ENCODE results near the gene TTC31.

Gene TTC31

DNA sequence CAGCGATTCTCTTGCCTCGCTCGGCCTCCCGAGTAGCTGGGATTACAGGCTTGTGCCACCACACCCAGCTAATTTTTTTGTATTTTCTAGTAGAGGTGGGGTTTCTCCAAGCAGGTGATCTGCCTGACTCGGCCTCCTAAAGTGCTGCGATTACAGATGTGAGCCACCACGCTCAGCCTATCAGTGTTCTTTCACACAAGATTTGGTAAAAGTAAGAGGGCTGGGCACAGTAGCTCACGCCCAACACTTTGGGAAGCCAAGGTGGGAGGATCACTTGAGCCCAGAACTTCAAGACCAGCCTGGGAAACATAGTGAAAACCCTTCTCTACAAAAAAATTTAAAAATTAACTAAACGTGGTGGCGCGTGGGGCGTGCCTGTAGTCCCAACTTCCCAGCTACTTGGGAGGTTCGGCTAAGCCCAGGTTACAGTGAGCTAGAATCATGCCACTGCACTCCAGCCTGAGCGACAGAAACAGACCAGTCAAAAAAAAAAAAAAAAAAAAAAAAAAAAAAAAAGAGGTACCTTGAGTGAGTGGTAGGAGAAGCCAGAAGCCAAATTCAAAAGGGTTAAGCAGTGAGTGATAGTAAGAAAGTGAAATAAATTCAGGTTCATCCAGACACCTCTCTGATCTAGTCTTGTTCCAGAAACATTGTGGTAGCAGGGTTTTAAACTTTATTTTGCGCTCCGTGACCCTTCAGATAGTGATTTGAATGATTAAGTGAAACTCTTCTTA, 11.4 kb upstream of the TTC31 start:
- no peaks in the 10 kb centered on the region for H3K9me3 ChIP-seq
- H3K27me3 ChIP-seq: no peaks in the 10 kb centered on the region
- peak overlapping the region; percentile 85 to 90 for H3K4me3 ChIP-seq (ENCODE audit: low read depth in 1 of 2, low read length in 1 of 2)

DNA sequence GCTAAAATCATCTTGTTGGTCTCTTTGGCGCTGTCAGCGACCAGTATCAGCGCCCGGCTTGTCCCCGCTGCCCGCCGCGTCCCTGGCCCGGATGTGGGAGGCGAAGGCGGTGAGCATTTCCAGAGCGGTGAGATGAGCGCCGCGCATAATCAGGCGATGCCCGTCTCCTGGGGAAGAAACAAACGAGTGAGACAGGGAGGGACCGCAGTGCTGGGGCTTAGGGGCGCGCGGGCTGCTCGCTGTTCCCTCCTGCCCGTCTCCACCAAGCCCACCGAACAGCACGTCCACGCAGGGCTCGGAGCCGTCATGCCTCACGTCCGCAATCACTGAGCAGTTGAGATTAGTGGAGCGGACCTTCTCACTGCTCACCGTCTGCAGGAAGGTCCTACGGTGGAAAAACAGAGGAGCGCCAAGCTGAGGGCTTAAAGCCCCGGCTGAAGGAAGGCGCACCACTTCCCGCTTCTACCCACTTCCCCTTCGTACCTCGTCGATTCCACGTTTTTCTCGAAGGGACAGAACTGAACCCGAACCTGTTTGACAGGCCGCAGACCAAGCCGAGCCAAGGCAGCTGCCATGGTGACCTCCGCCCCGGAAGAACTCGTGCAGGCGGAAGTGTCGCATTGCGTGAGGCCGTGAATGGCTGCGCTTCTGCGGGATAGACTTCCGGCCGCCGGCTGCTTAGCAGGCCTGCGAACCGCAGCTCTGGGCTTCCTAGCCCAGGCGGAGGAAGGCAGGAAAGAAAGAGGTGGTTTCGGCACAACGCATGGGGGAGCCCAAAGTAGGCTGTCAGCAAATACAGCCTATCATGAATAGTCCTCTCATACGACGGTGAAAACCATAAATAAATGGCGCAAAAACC, 10.6 kb upstream of the TTC31 start, which contains the start of gene MRPL53:
Gene MRPL53, minus strand, starts transcription at position 595 of the 859 bp plus-strand sequence. Its CDS starts 20 bp downstream, at position 575.
- Histone ChIP-seq H3K9me3 (no peaks in the 10 kb centered on the region), H3K4me1 (ENCODE audit: control insufficient read depth in 1 of 2, insufficient read depth in 1 of 2, low read depth in 1 of 2, low read length in 1 of 2) (peaks cover 22 to 23% of the 10 kb centered on the region in 2 experiments), H3K27ac (peak within 1 kb of the TSS; percentile 89), H3K36me3 (peaks cover 25% of the 10 kb centered on the region), H3K27me3 (no peaks in the 10 kb centered on the region), H3K4me3 (ENCODE audit: low read depth in 1 of 2, low read length in 1 of 2) (peak within 1 kb of the TSS; percentile 85 to 90)
- TF ChIP-seq, protein P1, sequence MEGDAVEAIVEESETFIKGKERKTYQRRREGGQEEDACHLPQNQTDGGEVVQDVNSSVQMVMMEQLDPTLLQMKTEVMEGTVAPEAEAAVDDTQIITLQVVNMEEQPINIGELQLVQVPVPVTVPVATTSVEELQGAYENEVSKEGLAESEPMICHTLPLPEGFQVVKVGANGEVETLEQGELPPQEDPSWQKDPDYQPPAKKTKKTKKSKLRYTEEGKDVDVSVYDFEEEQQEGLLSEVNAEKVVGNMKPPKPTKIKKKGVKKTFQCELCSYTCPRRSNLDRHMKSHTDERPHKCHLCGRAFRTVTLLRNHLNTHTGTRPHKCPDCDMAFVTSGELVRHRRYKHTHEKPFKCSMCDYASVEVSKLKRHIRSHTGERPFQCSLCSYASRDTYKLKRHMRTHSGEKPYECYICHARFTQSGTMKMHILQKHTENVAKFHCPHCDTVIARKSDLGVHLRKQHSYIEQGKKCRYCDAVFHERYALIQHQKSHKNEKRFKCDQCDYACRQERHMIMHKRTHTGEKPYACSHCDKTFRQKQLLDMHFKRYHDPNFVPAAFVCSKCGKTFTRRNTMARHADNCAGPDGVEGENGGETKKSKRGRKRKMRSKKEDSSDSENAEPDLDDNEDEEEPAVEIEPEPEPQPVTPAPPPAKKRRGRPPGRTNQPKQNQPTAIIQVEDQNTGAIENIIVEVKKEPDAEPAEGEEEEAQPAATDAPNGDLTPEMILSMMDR (IDR thresholded peaks at IDR 0.05): peak; percentile 29

More for the DNA sequence above, 11.4 kb upstream of the TTC31 start:
- H3K4me1 ChIP-seq (ENCODE audit: control insufficient read depth in 1 of 2, insufficient read depth in 1 of 2, low read depth in 1 of 2, low read length in 1 of 2): peaks cover 22 to 23% of the 10 kb centered on the region in 2 experiments
- H3K27ac ChIP-seq: peak overlapping the region; percentile 89
- H3K36me3 ChIP-seq: peaks cover 22% of the 10 kb centered on the region
- TF ChIP-seq, protein P1 (IDR thresholded peaks at IDR 0.05): no peak

DNA sequence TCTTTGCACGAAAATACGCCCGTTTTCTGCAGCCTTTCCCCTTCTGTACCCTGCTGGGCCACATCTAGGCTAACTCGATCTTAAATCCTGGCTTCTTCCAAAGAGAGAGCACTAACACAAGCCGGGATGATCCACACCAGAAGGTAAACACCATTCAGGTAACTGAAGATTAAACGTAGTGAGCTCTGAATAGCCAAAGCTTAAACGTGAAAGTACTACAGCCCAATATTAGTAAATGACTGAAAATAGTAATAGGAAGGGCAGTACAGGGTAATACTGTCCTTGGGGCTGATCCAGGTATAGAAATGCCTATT, 10.0 kb upstream of the TTC31 start:
- Histone ChIP-seq H3K27me3 (no peaks in the 10 kb centered on the region), H3K9me3 (no peaks in the 10 kb centered on the region), H3K4me1 (ENCODE audit: control insufficient read depth in 1 of 2, insufficient read depth in 1 of 2, low read depth in 1 of 2, low read length in 1 of 2) (peaks cover 22 to 23% of the 10 kb centered on the region in 2 experiments), H3K27ac (peak overlapping the region; percentile 89), H3K36me3 (peaks cover 25% of the 10 kb centered on the region), H3K4me3 (ENCODE audit: low read depth in 1 of 2, low read length in 1 of 2) (peak overlapping the region; percentile 85 to 90)
- TF ChIP-seq, protein P1 (IDR thresholded peaks at IDR 0.05): peak; percentile 2

DNA sequence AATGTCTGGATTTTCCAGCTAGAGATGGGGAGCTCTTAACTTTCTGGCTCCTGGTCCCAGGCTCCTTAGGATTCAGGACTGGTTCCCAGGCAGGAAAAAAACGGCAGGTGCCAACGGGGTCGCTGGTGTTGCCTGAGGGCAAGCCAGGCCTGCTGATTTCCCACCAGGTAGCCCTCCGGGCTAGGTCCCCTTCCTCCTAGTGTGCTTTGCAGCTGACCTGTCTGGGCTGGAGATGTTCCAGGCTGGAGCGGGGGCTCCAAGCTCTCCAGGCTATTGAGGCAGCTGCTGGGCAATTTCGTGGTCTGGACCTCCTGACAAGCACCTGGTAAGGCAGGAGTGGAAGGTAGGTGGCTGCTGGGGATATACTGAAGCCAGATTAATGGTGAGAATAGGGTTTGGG, 8.4 kb upstream of the TTC31 start:
- TF ChIP-seq, protein P1 (IDR thresholded peaks at IDR 0.05): no peak
- H3K36me3 ChIP-seq: peaks cover 25% of the 10 kb centered on the region

DNA sequence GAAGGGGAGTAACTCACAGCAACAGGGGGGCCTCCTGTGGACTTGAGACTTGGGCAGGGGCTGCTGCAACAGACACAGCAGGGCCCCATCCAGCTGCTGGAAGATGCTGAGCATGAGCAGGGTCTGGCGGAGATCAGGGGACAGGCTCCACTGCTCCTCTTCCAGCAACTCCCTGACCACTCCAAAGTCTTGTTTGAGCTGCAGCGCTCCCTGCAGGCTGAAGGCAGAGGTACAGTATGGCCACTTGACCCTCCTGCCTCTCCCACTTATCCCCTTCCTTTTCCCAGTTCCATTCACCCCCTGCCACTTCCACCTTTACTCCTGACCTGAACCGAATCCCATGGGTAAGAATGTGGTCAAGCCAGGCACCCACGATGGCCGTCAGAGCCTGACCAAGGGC, 8.0 kb upstream of the TTC31 start:
- H3K9me3 ChIP-seq: no peaks in the 10 kb centered on the region
- H3K27ac ChIP-seq: no peak overlapping the region
- peaks cover 22 to 23% of the 10 kb centered on the region in 2 experiments for H3K4me1 ChIP-seq (ENCODE audit: control insufficient read depth in 1 of 2, insufficient read depth in 1 of 2, low read depth in 1 of 2, low read length in 1 of 2)
- no peaks in the 10 kb centered on the region for H3K27me3 ChIP-seq
- TF ChIP-seq, protein P1 (IDR thresholded peaks at IDR 0.05): no peak
- peaks cover 25% of the 10 kb centered on the region for H3K36me3 ChIP-seq
- no peak overlapping the region for H3K4me3 ChIP-seq (ENCODE audit: low read depth in 1 of 2, low read length in 1 of 2)

More for the DNA sequence above, 8.4 kb upstream of the TTC31 start:
- H3K9me3 ChIP-seq: no peaks in the 10 kb centered on the region
- H3K4me3 ChIP-seq (ENCODE audit: low read depth in 1 of 2, low read length in 1 of 2): no peak overlapping the region
- no peaks in the 10 kb centered on the region for H3K27me3 ChIP-seq
- no peak overlapping the region for H3K27ac ChIP-seq
- peaks cover 22 to 23% of the 10 kb centered on the region in 2 experiments for H3K4me1 ChIP-seq (ENCODE audit: control insufficient read depth in 1 of 2, insufficient read depth in 1 of 2, low read depth in 1 of 2, low read length in 1 of 2)
